Fibroblast of pulmonary artery (primary cell): ENCODE data around the gene RBL2.
"Not testable (repeated sequence)": the region's sequence is repeated elsewhere in the genome, so short reads cannot be mapped to it uniquely, and the experiment has no call there.

ENCODE experiments used
- DNase-seq: peaks from one replicate; pipeline ENCODE4 v3.0.0-alpha.2; 2010; ENCODE audit warnings: low read depth
- H3K4me3 ChIP-seq: replicated peaks from 2 replicates; pipeline ENCODE4 v1.5.1; 2011; ENCODE audit warnings: low read depth, mild to moderate bottlenecking, control low read depth, low read length, moderate library complexity
- TF ChIP-seq, protein P1 (sequence below): IDR thresholded peaks from 2 replicates; pipeline ENCODE4 v1.5.1; 2011; ENCODE audit warnings: mild to moderate bottlenecking, control low read depth, low read length, inconsistent platforms; ENCODE audit errors: missing control alignments

RBL2 gene

DNA sequence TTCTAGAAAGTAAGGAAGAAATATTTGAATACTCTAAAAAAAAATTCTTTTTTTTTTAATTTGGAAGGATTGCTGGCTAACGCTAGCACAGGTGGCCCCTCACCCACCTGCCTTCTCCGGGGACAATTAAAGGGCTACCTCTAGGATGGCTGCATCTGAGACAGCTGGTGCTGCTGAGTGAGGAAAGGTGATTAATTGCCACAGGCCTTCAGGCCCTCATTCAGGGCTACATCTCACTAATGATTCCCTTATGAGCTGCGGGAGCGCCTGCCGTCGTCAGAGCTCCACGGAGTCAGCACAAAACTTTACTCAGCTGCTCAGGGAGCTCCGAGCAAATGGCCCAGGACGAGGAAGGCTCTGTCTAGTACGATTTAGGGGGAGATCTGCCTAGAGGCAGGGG, 95.8 kb downstream of the RBL2 start:
- H3K4me3 ChIP-seq, result no peak overlapping the region
- TF ChIP-seq, protein P1, sequence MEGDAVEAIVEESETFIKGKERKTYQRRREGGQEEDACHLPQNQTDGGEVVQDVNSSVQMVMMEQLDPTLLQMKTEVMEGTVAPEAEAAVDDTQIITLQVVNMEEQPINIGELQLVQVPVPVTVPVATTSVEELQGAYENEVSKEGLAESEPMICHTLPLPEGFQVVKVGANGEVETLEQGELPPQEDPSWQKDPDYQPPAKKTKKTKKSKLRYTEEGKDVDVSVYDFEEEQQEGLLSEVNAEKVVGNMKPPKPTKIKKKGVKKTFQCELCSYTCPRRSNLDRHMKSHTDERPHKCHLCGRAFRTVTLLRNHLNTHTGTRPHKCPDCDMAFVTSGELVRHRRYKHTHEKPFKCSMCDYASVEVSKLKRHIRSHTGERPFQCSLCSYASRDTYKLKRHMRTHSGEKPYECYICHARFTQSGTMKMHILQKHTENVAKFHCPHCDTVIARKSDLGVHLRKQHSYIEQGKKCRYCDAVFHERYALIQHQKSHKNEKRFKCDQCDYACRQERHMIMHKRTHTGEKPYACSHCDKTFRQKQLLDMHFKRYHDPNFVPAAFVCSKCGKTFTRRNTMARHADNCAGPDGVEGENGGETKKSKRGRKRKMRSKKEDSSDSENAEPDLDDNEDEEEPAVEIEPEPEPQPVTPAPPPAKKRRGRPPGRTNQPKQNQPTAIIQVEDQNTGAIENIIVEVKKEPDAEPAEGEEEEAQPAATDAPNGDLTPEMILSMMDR, result no peak
- no peak for DNase-seq

DNA sequence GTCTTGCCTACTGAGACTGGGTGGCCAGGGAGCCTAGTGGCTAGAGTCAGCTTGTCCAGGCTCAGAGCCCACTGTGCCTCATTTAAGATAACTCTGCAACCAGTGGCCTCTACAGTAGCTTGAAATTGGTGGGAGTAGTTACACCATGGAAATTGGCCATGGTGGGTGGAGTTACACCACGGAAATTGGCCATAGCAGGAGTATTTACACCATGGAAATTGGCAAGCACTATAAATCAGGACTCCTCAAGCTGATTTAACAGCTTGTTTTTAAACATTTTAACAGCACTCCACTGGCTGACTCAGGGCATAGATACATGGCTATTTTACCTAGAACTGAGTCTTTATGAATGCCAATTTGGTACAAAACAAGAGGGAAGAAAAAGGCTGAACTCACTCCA, 96.5 kb downstream of the RBL2 start:
- DNase-seq, result no peak
- TF ChIP-seq, protein P1, result no peak
- H3K4me3 ChIP-seq, result no peak overlapping the region

DNA sequence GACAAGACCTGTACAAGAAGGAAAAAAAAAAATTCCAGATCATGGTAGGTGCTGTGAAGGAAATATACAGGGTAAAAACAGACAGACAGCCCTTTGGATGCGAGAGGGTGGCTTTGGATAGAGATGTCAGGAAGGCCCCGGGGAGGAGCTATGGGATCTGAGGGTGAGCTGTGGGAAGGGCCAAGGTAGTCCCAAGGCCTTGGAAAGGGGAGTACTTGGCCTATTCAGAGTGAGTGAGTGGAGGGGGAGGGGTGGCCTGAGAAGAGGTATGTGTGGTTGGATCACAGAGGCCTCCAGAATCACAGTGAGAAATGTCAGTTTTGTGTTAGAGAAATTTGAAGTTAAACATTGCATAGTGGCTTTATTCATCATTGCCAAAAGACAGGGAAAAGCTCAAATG, 99.9 kb downstream of the RBL2 start:
- no peak overlapping the region for H3K4me3 ChIP-seq
- TF ChIP-seq, protein P1, result no peak
- no peak for DNase-seq

DNA sequence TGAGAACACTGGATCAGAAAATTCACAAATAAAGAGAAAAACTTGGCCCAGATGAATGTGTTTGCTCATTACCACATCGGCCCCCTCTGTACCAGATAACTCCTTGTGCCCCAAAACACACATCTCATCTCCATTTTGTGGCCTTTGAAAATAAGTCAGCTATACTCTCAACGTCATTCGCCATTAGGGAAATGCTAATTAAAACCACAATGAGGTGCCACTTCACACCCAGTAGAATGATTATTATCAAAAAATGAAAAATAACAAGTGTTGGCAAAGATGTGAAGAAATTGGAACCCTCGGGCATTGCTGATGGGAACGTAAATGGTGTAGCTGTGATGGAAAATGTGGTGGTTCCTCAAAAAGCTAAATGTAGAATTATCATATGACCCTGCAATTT, 103.4 kb downstream of the RBL2 start:
- TF ChIP-seq, protein P1, result no peak
- no peak overlapping the region for H3K4me3 ChIP-seq
- DNase-seq, result no peak

DNA sequence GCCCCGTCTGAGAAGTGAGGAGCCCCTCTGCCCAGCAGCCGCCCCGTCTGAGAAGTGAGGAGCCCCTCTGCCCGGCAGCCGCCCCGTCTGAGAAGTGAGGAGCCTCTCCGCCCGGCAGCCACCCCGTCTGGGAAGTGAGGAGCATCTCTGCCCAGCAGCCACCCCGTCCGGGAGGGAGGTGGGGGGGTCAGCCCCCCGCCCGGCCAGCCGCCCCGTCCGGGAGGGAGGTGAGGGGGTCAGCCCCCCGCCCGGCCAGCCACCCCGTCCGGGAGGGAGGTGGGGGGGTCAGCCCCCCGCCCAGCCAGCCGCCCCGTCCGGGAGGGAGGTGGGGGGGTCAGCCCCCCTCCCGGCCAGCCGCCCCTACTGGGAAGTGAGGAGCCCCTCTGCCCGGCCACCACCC, 105.1 kb downstream of the RBL2 start:
- H3K4me3 ChIP-seq, DNase-seq: not testable (repeated sequence)

DNA sequence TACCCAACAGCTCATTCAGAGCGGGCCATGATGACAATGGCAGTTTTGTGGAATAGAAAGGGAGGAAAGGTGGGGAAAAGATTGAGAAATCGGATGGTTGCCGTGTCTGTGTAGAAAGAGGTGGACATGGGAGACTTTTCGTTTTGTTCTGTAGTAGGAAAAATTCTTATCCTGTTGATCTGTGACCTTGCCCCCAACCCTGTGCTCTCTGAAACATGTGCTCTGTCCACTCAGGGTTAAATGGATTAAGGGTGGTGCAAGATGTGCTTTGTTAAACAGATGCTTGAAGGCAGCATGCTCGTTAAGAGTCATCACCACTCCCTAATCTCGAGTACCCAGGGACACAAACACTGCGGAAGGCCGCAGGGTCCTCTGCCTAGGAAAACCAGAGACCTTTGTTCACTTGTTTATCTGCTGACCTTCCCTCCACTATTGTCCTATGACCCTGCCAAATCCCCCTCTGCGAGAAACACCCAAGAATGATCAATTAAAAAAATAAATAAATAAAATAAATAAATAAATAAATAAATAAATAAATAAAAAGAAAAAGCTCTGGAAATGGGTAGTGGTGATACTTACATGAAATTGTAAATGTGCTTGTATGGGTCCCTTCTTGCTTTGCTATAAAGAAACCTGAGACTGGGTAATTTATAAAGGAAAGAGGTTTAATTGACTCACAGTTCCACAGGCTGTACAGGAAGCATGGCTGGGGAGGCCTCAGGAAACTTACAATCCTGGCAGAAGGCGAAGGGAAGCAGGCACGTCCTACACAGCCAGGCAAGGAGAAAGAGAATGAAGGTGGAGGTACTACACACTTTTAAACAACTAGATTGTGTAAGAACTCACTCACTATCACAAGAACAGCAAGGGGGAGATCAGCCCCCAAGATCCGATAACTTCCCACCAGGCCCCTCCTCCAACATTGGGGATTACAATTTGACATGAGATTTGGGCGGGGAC, 105.8 kb downstream of the RBL2 start:
- H3K4me3 ChIP-seq, DNase-seq: not testable (repeated sequence)
